SIG-M5 treated with dmso at 0.1 percent for 504 hours (cell line): ENCODE data around the gene KATNAL1.
A peak's percentile ranks its signal among the peaks of the same experiment; 100 is the strongest.

Experiments
- DNase-seq: peaks from one replicate; lab custom pipeline; 2025; ENCODE audit not compliant: unreplicated experiment; lab: John Stamatoyannopoulos, UW

KATNAL1 gene

GRCh38 chr13:30222254-30222653 lies 85.1 kb downstream of the KATNAL1 start:
- no peak for DNase-seq

GRCh38 chr13:30216111-30216510 lies 91.2 kb downstream of the KATNAL1 start:
- DNase-seq, result no peak

- DNase-seq, result no peak
These were observed 95.1 kb downstream of the KATNAL1 start for GRCh38 chr13:30212256-30212655.

GRCh38 chr13:30211745-30212144 lies 95.6 kb downstream of the KATNAL1 start:
- no peak for DNase-seq

- no peak for DNase-seq
These were observed 102.8 kb downstream of the KATNAL1 start for GRCh38 chr13:30204564-30204963.

GRCh38 chr13:30196025-30196424 lies 111.3 kb downstream of the KATNAL1 start:
- DNase-seq, result no peak

- no peak for DNase-seq
These were observed 112.4 kb downstream of the KATNAL1 start for GRCh38 chr13:30194906-30195305.

GRCh38 chr13:30193279-30194234 lies 113.8 kb downstream of the KATNAL1 start:
- no peak for DNase-seq

GRCh38 chr13:30192320-30193093 lies 114.8 kb downstream of the KATNAL1 start:
- no peak for DNase-seq

- DNase-seq, result no peak
These were observed 115.8 kb downstream of the KATNAL1 start for GRCh38 chr13:30191491-30192100.

- DNase-seq, result no peak
These were observed 120.5 kb downstream of the KATNAL1 start for GRCh38 chr13:30186634-30187415.

- DNase-seq, result no peak
These were observed 125.3 kb downstream of the KATNAL1 start for GRCh38 chr13:30181888-30182651.

- DNase-seq, result no peak
These were observed 127.6 kb downstream of the KATNAL1 start for GRCh38 chr13:30179597-30180276.

GRCh38 chr13:30178976-30179375 lies 128.4 kb downstream of the KATNAL1 start:
- no peak for DNase-seq

GRCh38 chr13:30175166-30175565 lies 132.2 kb downstream of the KATNAL1 start:
- DNase-seq, result no peak

GRCh38 chr13:30174250-30174649 lies 133.1 kb downstream of the KATNAL1 start:
- peak; percentile 20 for DNase-seq

- no peak for DNase-seq
These were observed 134.1 kb downstream of the KATNAL1 start for GRCh38 chr13:30173303-30173610.

GRCh38 chr13:30172593-30173302 lies 134.6 kb downstream of the KATNAL1 start:
- peak; percentile 61 for DNase-seq

- no peak for DNase-seq
These were observed 136.8 kb downstream of the KATNAL1 start for GRCh38 chr13:30170569-30170968.
